HepG2 (cell line): ENCODE measurements around the gene CD302. TPM values are rescaled to one million over a fixed set of nuclear protein-coding genes. Genes with fewer than 3 reads are reported as not detected.

Experiments used
- ATAC-seq: fragments of 200-7000 bp; cut with Tn5 transposase; 3 replicates; pipeline ENCODE4 v1.9.1; 2020; ENCODE audit warnings: mild to moderate bottlenecking, moderate library complexity
- BruUV-seq: library from RNA; stranded (reverse); fragments of 400-500 nt; replicated peaks from 2 replicates; lab custom pipeline; 2021; lab: Mats Ljungman, UMichigan
- CTCF ChIA-PET: fragments of 300-600 bp; formaldehyde crosslinking; extraction: SDS; loops from one replicate; lab custom pipeline; 2021; ENCODE audit warnings: low total read pairs, inconsistent platforms, low intra/inter-chr PET ratio; lab: Yijun Ruan, JAX
- POLR2A ChIA-PET: fragments of 350-600 bp; sonication (Branson Sonifier 250); formaldehyde crosslinking; loops from one replicate; lab custom pipeline; 2020; ENCODE audit warnings: antibody characterized with exemption, inconsistent platforms; lab: Yijun Ruan, JAX
- DNase-seq: peaks from one replicate; pipeline ENCODE4 v3.0.0-alpha.2; 2015; ENCODE audit warnings: low spot score
- FAIRE-seq: peaks from 3 replicates; lab custom pipeline; 2011; peaks lifted over from hg19 to GRCh38; lab: Jason Lieb, UNC
- H2AFZ ChIP-seq: one replicate; pipeline ENCODE4 v1.6.1; 2011; ENCODE audit warnings: low read length, inconsistent platforms
- H3K27ac ChIP-seq: fragments of 300-600 bp; 3 replicates; pipeline ENCODE4 v1.8.0; 2011; ENCODE audit warnings: mixed run types, mild to moderate bottlenecking, mixed read lengths, low read length, inconsistent platforms; ENCODE audit not compliant: insufficient read depth; ENCODE audit errors: extremely low read length
- H3K27me3 ChIP-seq, 2 experiments: fragments of 200-600 bp in 1 of 2; 2 replicates in 1 of 2; 3 replicates in 1 of 2; pipeline versions ENCODE4 v1.6.0 to v1.8.0; 2011; ENCODE audit warnings: low read length in 2 of 2, mild to moderate bottlenecking in 2 of 2, moderate library complexity in 2 of 2, inconsistent platforms in 1 of 2; ENCODE audit not compliant: insufficient read depth in 2 of 2, control insufficient read depth in 1 of 2
- H3K36me3 ChIP-seq, 2 experiments: fragments of 200-600 bp in 1 of 2; replicated peaks in 1 of 2; 2 replicates in 1 of 2; 3 replicates in 1 of 2; pipeline versions ENCODE4 v1.5.1 to v1.8.0; 2011; ENCODE audit warnings: low read length in 2 of 2, inconsistent platforms in 1 of 2; ENCODE audit not compliant: insufficient read depth in 2 of 2, control insufficient read depth in 1 of 2
- H3K4me1 ChIP-seq: 2 replicates; pipeline ENCODE4 v1.5.1; 2012; ENCODE audit warnings: low read length, inconsistent platforms; ENCODE audit not compliant: insufficient read depth
- H3K4me2 ChIP-seq: 2 replicates; pipeline ENCODE4 v1.6.0; 2011; ENCODE audit warnings: low read depth, low read length, inconsistent platforms
- H3K4me3 ChIP-seq, 3 experiments: fragments of 200-600 bp in 1 of 3; sonication (generic), shearing (Covaris generic) in 1 of 3; replicated peaks in 1 of 3; 2 replicates each; pipeline ENCODE4 v1.5.1; 2011 to 2016; ENCODE audit warnings: low read length in 3 of 3, inconsistent platforms in 2 of 3, low read depth in 2 of 3, mild to moderate bottlenecking in 2 of 3, control low read depth in 1 of 3, mixed read lengths in 1 of 3; ENCODE audit not compliant: insufficient read depth in 1 of 3
- H3K79me2 ChIP-seq: one replicate; pipeline ENCODE4 v1.6.1; 2011; ENCODE audit warnings: low read length, inconsistent platforms; ENCODE audit not compliant: insufficient read depth
- H3K9ac ChIP-seq: 2 replicates; pipeline ENCODE4 v1.6.0; 2011; ENCODE audit warnings: mild to moderate bottlenecking, low read depth, low read length, inconsistent platforms; ENCODE audit not compliant: insufficient read depth
- H3K9me3 ChIP-seq: 2 replicates; pipeline ENCODE4 v1.5.1; 2012; ENCODE audit warnings: mild to moderate bottlenecking, low read length
- H4K20me1 ChIP-seq: 2 replicates; pipeline ENCODE4 v1.6.0; 2011; ENCODE audit warnings: inconsistent platforms, mild to moderate bottlenecking, low read length, moderate library complexity; ENCODE audit not compliant: insufficient read depth
- ATF7 ChIP-seq, 2 experiments: fragments of 450-650 bp in 1 of 2; sonication (generic) in 1 of 2; formaldehyde crosslinking in 1 of 2; IDR thresholded peaks; 2 replicates each; pipeline versions ENCODE4 v1.4.0 to v1.6.1; 2016 to 2020; ENCODE audit warnings: antibody characterized with exemption in 1 of 2, mild to moderate bottlenecking in 1 of 2, missing genetic modification reagents in 1 of 2
- CREB1 ChIP-seq, 2 experiments: fragments of 450-650 bp in 1 of 2; IDR thresholded peaks; 2 replicates each; pipeline ENCODE4 v1.6.1; 2016 to 2017; ENCODE audit warnings: control low read depth in 1 of 2, mild to moderate bottlenecking in 1 of 2, missing compliant biosample characterization in 1 of 2, missing genetic modification characterization in 1 of 2
- RFX1 ChIP-seq: fragments of 450-650 bp; IDR thresholded peaks from 2 replicates; pipeline ENCODE4 v1.6.1; 2017
- SAP130 ChIP-seq: IDR thresholded peaks from 2 replicates; pipeline ENCODE4 v1.6.1; 2016; ENCODE audit warnings: low read depth
- WGBS: methylation state at CpG from one replicate; pipeline ENCODE4 v1.1.6; 2017; ENCODE audit warnings: low lambda C conversion rate; 5-methylcytosine and 5-hydroxymethylcytosine counted together
- in situ Hi-C: cut with HindIII; loops from 2 replicates; pipeline ENCODE4 v1.10.0; 2017; ENCODE audit warnings: low pct_unique_long_range_greater_than_20kb; ENCODE audit not compliant: extremely low pct_ligation_motif_present
- intact Hi-C: fragments of 100-400 bp; cut with micrococcal nuclease; formaldehyde crosslinking; loops from one replicate; pipeline ENCODE4 v1.10.0; 2022; ENCODE audit not compliant: unreplicated experiment
- polyA plus RNA-seq, 8 experiments: library from polyadenylated mRNA; depleted of rRNA in 3 of 8; stranded (reverse) in 7 of 8; unstranded in 1 of 8; fragments of >200 nt; fragmentation: Illumina TruSeq in 4 of 8; extraction: Trizol in 4 of 8; gene quantifications; 2 replicates each; pipeline versions ENCODE4 v1.2.1 to v1.2.3, GENCODE V29; 2011 to 2016; ENCODE audit warnings: low read depth in 4 of 8, missing spikeins in 1 of 8, mixed read lengths in 1 of 8; ENCODE audit not compliant: insufficient read depth in 1 of 8
- total RNA-seq, 5 experiments: library from RNA; depleted of rRNA; stranded (reverse); fragments of >200 nt; fragmentation: Illumina TruSeq; extraction: Trizol; gene quantifications; 2 replicates each; pipeline ENCODE4 v1.2.3, GENCODE V29; 2016; ENCODE audit warnings: low read depth in 1 of 5

Gene CD302
- total and polyA plus RNA-seq, 2 of the 13 experiments (the other 11 are each of a cell fraction or from before 2014, with no cell fraction given), result 8.0 to 15.6 TPM

DNA sequence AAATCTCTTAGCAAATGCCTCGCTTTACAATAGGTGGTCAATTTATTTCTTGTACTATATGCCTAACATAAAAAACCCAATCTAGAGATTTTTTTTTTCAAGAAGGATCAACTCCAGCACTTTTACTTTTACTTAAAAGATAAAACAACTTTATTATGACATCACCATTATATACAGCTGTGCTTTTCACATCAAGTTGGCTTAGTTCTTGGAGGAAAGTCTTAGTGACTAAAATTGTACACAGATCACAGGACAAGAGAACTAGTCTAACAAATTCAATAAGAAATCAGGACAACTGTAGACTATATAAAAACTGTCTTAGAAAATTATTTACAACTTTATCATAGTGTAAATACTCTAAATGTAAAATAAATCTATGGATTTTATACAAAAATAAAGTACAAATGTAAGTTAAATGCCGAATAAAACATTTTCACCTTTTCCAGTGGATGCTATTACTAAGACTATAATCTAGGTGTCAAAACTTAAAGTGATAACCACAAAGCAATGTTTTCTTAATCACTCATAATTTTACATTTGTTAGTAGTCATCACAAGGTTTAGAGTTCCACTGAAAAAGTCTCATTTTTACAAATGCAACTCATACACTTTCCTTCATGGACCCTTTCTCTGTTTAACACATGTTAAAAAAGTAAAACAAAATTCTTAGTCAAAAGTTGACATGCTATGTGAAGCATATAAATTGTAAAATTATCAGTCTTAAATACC, 5.4 kb upstream of the CD302 start:
- no peak overlapping the region for H3K27ac ChIP-seq
- no peak overlapping the region for H3K4me3 ChIP-seq
- CTCF ChIA-PET, result no interaction called here
- H3K36me3 ChIP-seq, result no peaks in the 10 kb centered on the region
- H3K79me2 ChIP-seq, result no peaks in the 10 kb centered on the region
- H3K9ac ChIP-seq, result no peak overlapping the region
- intact Hi-C loops (no loop called here), in situ Hi-C loops (no loop called here)
- ATAC-seq, result no peak
- FAIRE-seq, result no peak
- DNase-seq, result no peak
- 47% methylated on average over 2 of the region's 2 CpGs for WGBS
- POLR2A ChIA-PET, result no interaction called here
- no peaks in the 10 kb centered on the region for H4K20me1 ChIP-seq
- peaks cover 20% of the 10 kb centered on the region for H3K4me1 ChIP-seq
- H3K9me3 ChIP-seq, result no peaks in the 10 kb centered on the region
- no peaks in the 10 kb centered on the region for H3K27me3 ChIP-seq
- peak; percentile 92 for TF ChIP-seq ATF7 (IDR thresholded peaks at IDR 0.05)
- TF ChIP-seq ATF7 (CRISPR knock-in tag; IDR thresholded peaks at IDR 0.05), result no peak
- 0 out of 2 replicates have a peak, but pooled peaks have one; percentile 17 for TF ChIP-seq CREB1 (IDR thresholded peaks at IDR 0.05)
- TF ChIP-seq CREB1 (CRISPR knock-in tag; IDR thresholded peaks at IDR 0.05), result no peak
- no peak for TF ChIP-seq RFX1
- no peak overlapping the region for H2AFZ ChIP-seq
- no TSS peak for BruUV-seq
- H3K4me2 ChIP-seq, result no peak overlapping the region

DNA sequence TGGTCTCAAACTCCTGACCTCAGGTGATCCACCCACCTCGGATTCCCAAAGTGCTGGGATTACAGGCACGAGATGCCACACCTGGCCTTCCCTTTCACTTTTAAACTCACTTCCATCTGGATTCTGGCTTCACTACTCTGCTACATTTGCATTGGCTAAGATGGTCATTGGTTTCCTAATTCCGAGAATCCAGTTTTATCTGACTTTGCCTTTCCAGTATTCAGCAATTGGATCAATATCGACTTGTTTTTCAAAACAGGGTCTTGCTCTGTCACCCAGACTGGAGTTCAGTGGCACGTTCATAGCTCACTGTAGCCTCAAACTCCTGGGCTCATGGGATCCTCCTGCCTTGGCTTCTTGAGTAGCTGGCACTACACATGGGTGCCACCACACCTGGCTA, 4.7 kb upstream of the CD302 start:
- intact Hi-C loops, result no loop called here
- ChIA-PET CTCF (no interaction called here), POLR2A (no interaction called here)
- H3K9ac ChIP-seq, result no peak overlapping the region
- H3K27ac ChIP-seq, result no peak overlapping the region
- no peak overlapping the region for H3K4me2 ChIP-seq
- H3K9me3 ChIP-seq, result no peaks in the 10 kb centered on the region
- in situ Hi-C loops, result no loop called here
- BruUV-seq, result no TSS peak
- ATAC-seq (no peak), DNase-seq (no peak), FAIRE-seq (no peak)
- H4K20me1 ChIP-seq, result no peaks in the 10 kb centered on the region
- H3K4me1 ChIP-seq, result peaks cover 21% of the 10 kb centered on the region
- no peak overlapping the region for H3K4me3 ChIP-seq
- no peak overlapping the region for H2AFZ ChIP-seq
- no peaks in the 10 kb centered on the region for H3K27me3 ChIP-seq
- WGBS, result 30% methylated on average over 5 of the region's 5 CpGs
- no peaks in the 10 kb centered on the region for H3K79me2 ChIP-seq
- no peak for TF ChIP-seq SAP130 (CRISPR knock-in tag)
- no peaks in the 10 kb centered on the region for H3K36me3 ChIP-seq
